ENCODE results near the gene FAM174B. TPM values are rescaled to one million over a fixed set of nuclear protein-coding genes. Genes with fewer than 3 reads are reported as not detected.

FAM174B gene
- total and polyA plus RNA-seq, 10 of the 15 experiments (the other 5 are each of a cell fraction or from before 2014, with no cell fraction given), result 0.71 to 15.9 (median 4.2) TPM

DNA sequence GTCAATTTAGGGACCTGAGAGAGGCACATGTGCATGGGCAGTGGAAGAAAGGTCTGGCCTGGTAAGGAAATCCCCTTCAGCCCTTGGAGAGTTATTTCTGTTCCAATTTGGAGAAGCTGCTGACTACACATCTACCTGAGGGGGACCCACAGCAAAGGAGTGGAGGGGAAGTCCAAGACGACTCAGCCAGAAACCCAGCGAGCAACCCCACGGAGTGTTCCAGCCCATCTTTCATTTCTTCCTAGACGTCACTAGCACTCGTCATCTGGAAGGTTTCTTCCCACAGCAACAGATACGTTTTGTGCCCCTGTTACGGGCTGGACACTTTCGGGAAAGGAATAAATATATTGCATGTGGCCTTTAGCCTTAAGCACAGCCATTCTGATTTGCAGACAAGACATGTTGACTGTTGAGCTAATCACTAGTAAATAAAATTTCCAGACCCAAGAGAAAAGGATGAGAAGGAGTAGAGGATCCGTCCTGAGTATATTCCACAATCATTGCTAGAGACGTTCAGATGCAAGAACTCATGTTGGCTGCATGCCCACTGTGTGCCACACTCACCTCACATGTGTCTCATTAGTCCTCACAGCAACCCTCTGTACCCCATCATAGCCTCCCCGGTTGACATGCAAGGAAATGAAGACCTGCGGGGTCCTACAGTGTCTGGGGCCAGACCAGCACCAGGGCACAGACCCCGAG lies 7.8 kb upstream of the FAM174B start (continued):
- TF ChIP-seq BRCA1 (IDR thresholded peaks at IDR 0.05; ENCODE audit: low read depth, low read length) (no peak), BHLHE40 (IDR thresholded peaks at IDR 0.05; ENCODE audit: borderline replicate concordance in 1 of 2, low read depth in 2 of 2, low read length in 1 of 2) (peak; percentile 46 to 68; a peak in 3 of 4 replicates), ZNF274 (IDR thresholded peaks at IDR 0.05; ENCODE audit: insufficient read depth, insufficient read length) (no peak), SMAD1 (IDR thresholded peaks at IDR 0.05; ENCODE audit: low read depth, partially characterized antibody) (no peak), IKZF1 (conservative IDR thresholded peaks at IDR 0.05) (peak; percentile 69), SRF (IDR thresholded peaks at IDR 0.05; ENCODE audit: low read depth in 2 of 2, low read length in 2 of 2) (no peak), NR2F1 (conservative IDR thresholded peaks at IDR 0.05) (peak; percentile 38; the same call in 1 of the 2 replicates), CHD2 (IDR thresholded peaks at IDR 0.05; ENCODE audit: borderline replicate concordance, low read depth, low read length) (no peak), RELB (IDR thresholded peaks at IDR 0.05; ENCODE audit: low read depth) (peak; percentile 90), RAD51 (IDR thresholded peaks at IDR 0.05) (no peak), RCOR1 (conservative IDR thresholded peaks at IDR 0.05; ENCODE audit: low read depth, low read length) (no peak), NFXL1 (IDR thresholded peaks at IDR 0.05; ENCODE audit: borderline replicate concordance) (no peak), ELK1 (IDR thresholded peaks at IDR 0.05; ENCODE audit: low read depth, low read length) (no peak), HDAC6 (IDR thresholded peaks at IDR 0.05; ENCODE audit: unreplicated experiment) (no peak), SIN3A (IDR thresholded peaks at IDR 0.05; ENCODE audit: low read depth, low read length) (no peak), IKZF2 (IDR thresholded peaks at IDR 0.05) (peak; percentile 73 to 83; a peak in 3 of 4 replicates)
- TF ChIP-seq, protein P1, sequence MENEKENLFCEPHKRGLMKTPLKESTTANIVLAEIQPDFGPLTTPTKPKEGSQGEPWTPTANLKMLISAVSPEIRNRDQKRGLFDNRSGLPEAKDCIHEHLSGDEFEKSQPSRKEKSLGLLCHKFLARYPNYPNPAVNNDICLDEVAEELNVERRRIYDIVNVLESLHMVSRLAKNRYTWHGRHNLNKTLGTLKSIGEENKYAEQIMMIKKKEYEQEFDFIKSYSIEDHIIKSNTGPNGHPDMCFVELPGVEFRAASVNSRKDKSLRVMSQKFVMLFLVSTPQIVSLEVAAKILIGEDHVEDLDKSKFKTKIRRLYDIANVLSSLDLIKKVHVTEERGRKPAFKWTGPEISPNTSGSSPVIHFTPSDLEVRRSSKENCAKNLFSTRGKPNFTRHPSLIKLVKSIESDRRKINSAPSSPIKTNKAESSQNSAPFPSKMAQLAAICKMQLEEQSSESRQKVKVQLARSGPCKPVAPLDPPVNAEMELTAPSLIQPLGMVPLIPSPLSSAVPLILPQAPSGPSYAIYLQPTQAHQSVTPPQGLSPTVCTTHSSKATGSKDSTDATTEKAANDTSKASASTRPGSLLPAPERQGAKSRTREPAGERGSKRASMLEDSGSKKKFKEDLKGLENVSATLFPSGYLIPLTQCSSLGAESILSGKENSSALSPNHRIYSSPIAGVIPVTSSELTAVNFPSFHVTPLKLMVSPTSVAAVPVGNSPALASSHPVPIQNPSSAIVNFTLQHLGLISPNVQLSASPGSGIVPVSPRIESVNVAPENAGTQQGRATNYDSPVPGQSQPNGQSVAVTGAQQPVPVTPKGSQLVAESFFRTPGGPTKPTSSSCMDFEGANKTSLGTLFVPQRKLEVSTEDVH (IDR thresholded peaks at IDR 0.05; ENCODE audit: low read depth, partially characterized antibody), result no peak
- TF ChIP-seq, protein P2, sequence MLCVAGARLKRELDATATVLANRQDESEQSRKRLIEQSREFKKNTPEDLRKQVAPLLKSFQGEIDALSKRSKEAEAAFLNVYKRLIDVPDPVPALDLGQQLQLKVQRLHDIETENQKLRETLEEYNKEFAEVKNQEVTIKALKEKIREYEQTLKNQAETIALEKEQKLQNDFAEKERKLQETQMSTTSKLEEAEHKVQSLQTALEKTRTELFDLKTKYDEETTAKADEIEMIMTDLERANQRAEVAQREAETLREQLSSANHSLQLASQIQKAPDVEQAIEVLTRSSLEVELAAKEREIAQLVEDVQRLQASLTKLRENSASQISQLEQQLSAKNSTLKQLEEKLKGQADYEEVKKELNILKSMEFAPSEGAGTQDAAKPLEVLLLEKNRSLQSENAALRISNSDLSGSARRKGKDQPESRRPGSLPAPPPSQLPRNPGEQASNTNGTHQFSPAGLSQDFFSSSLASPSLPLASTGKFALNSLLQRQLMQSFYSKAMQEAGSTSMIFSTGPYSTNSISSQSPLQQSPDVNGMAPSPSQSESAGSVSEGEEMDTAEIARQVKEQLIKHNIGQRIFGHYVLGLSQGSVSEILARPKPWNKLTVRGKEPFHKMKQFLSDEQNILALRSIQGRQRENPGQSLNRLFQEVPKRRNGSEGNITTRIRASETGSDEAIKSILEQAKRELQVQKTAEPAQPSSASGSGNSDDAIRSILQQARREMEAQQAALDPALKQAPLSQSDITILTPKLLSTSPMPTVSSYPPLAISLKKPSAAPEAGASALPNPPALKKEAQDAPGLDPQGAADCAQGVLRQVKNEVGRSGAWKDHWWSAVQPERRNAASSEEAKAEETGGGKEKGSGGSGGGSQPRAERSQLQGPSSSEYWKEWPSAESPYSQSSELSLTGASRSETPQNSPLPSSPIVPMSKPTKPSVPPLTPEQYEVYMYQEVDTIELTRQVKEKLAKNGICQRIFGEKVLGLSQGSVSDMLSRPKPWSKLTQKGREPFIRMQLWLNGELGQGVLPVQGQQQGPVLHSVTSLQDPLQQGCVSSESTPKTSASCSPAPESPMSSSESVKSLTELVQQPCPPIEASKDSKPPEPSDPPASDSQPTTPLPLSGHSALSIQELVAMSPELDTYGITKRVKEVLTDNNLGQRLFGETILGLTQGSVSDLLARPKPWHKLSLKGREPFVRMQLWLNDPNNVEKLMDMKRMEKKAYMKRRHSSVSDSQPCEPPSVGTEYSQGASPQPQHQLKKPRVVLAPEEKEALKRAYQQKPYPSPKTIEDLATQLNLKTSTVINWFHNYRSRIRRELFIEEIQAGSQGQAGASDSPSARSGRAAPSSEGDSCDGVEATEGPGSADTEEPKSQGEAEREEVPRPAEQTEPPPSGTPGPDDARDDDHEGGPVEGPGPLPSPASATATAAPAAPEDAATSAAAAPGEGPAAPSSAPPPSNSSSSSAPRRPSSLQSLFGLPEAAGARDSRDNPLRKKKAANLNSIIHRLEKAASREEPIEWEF (IDR thresholded peaks at IDR 0.05; ENCODE audit: insufficient replicate concordance, low read depth, low read length), result no peak
